Upper lobe of right lung (tissue), 1 donor: ENCODE measurements around the gene CLIP3. TPM values are rescaled to one million over a fixed set of nuclear protein-coding genes. Genes with fewer than 3 reads are reported as not detected.

ENCODE experiments used
- ATAC-seq: fragments of 200-7000 bp; cut with Tn5 transposase; one replicate; pipeline ENCODE4 v1.9.1; 2020; ENCODE audit warnings: mild to moderate bottlenecking, moderate library complexity
- DNase-seq: peaks from one replicate; pipeline ENCODE4 v3.0.0-alpha.2; 2020
- H3K27ac ChIP-seq: fragments of 200-600 bp; one replicate; pipeline ENCODE4 v1.8.0; 2022
- H3K27me3 ChIP-seq: fragments of 200-600 bp; one replicate; pipeline ENCODE4 v1.8.0; 2022; ENCODE audit warnings: mild to moderate bottlenecking
- H3K36me3 ChIP-seq: fragments of 200-600 bp; one replicate; pipeline ENCODE4 v1.8.0; 2022
- H3K4me1 ChIP-seq: fragments of 200-600 bp; one replicate; pipeline ENCODE4 v1.8.0; 2022
- H3K4me3 ChIP-seq: fragments of 200-600 bp; one replicate; pipeline ENCODE4 v1.8.0; 2022; ENCODE audit warnings: mild to moderate bottlenecking
- H3K9me3 ChIP-seq: fragments of 200-600 bp; one replicate; pipeline ENCODE4 v1.8.0; 2022
- intact Hi-C: fragments of 100-400 bp; cut with DNase I; formaldehyde crosslinking; loops from one replicate; pipeline ENCODE4 v1.11.0; 2022
- total RNA-seq: library from RNA; stranded (reverse); fragmentation: NEBNext Ultra II Directional; extraction: Animal tissue kit (Norgen Biotek cat#: 25700); gene quantifications from one replicate; pipeline ENCODE4 v1.2.1, GENCODE V29; 2021
- TF ChIP-seq, protein P1 (sequence below): fragments of 200-600 bp; IDR thresholded peaks from one replicate; pipeline ENCODE4 v1.8.0; 2022; ENCODE audit warnings: antibody characterized with exemption
- donor health status: DM: no; HTN: yes; CAD: no; lungs with severe emphysema.

CLIP3 gene
- total RNA-seq, 1 donor from 2014 or later = 10.5 TPM

DNA sequence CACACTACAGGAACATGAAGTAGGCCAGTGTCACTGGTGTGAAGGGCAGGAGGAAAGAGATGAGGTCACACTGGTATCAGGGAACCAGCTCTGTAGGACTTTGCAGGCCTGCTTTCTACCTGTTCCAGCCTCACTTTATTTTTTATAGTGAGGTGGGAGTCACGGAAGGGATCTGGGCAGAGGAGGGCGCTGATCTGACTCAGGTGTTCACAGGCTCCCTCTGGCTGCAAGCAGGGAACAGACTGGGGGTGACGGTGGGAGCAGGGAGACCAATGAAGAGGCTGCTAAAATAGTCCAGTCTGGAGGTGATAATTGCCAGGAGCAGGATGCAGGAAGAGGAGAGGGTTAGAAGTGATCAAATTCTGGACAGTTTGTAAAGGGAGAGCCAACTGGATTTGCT is 18.6 kb upstream of the CLIP3 start:
- intact Hi-C loops = no loop called here
- DNase-seq (no peak), ATAC-seq (no peak)
- Histone ChIP-seq H3K4me1 (peaks cover 5% of the 10 kb centered on the region), H3K36me3 (no peaks in the 10 kb centered on the region), H3K9me3 (no peaks in the 10 kb centered on the region), H3K27ac (no peak overlapping the region), H3K27me3 (no peaks in the 10 kb centered on the region), H3K4me3 (no peak overlapping the region)
- TF ChIP-seq, protein P1, sequence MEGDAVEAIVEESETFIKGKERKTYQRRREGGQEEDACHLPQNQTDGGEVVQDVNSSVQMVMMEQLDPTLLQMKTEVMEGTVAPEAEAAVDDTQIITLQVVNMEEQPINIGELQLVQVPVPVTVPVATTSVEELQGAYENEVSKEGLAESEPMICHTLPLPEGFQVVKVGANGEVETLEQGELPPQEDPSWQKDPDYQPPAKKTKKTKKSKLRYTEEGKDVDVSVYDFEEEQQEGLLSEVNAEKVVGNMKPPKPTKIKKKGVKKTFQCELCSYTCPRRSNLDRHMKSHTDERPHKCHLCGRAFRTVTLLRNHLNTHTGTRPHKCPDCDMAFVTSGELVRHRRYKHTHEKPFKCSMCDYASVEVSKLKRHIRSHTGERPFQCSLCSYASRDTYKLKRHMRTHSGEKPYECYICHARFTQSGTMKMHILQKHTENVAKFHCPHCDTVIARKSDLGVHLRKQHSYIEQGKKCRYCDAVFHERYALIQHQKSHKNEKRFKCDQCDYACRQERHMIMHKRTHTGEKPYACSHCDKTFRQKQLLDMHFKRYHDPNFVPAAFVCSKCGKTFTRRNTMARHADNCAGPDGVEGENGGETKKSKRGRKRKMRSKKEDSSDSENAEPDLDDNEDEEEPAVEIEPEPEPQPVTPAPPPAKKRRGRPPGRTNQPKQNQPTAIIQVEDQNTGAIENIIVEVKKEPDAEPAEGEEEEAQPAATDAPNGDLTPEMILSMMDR = no peak

DNA sequence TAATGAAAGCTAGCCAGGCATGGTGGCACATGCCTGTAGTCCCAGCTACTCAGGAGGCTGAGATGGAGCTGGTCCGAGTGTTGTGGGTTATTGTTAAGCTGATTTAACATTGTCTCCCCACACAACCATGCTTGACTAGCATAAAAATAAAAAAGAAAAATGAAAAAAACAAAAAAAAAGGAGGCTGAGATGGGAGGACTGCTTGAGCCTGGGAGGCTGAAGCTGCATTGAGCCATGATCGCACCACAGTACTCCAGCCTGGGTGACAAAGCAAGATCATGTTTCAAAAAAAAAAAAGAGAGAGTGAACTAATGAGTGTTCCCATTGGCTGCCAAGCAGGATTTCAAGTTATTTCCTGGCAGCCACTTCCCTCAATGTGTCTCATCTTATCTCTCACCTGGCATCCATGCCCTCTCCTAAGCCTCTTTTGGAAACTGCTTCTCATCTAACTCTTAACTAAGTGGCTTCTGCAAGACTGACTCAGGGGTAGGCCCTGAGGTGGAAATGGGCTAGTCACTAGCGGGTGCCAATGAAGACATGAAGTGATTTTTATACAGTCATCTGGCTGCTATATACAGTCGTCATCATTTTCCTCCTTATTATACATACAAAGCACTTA is 16.5 kb upstream of the CLIP3 start:
- Histone ChIP-seq H3K4me3 (no peak overlapping the region), H3K36me3 (no peaks in the 10 kb centered on the region), H3K9me3 (no peaks in the 10 kb centered on the region), H3K27me3 (no peaks in the 10 kb centered on the region), H3K27ac (no peak overlapping the region), H3K4me1 (no peaks in the 10 kb centered on the region)
- DNase-seq = no peak
- intact Hi-C loops = no loop called here
- no peak for ATAC-seq
- TF ChIP-seq, protein P1 = no peak

DNA sequence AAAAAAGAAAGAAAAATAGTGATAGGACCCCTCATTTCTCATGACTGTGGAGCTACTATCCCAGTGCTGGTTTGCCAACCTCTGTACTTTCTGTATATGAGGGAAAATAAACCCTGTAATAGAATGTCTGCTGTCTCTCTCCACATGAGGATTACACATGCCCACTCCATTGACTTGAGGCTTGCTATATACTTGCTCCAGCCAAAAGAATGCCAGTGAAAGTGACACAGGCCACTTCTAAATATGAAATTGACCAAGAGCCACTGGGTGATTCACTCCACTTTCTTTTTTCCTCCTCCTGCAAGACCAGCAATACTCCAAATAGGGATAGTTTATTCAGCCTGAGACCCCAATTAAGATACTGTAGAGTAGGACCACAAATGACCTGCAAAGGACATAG is 15.2 kb upstream of the CLIP3 start:
- H3K27me3 ChIP-seq = no peaks in the 10 kb centered on the region
- TF ChIP-seq, protein P1 = no peak
- intact Hi-C loops = no loop called here
- H3K9me3 ChIP-seq = no peaks in the 10 kb centered on the region
- no peaks in the 10 kb centered on the region for H3K4me1 ChIP-seq
- no peak overlapping the region for H3K27ac ChIP-seq
- H3K4me3 ChIP-seq = no peak overlapping the region
- DNase-seq (no peak), ATAC-seq (no peak)
- H3K36me3 ChIP-seq = no peaks in the 10 kb centered on the region

DNA sequence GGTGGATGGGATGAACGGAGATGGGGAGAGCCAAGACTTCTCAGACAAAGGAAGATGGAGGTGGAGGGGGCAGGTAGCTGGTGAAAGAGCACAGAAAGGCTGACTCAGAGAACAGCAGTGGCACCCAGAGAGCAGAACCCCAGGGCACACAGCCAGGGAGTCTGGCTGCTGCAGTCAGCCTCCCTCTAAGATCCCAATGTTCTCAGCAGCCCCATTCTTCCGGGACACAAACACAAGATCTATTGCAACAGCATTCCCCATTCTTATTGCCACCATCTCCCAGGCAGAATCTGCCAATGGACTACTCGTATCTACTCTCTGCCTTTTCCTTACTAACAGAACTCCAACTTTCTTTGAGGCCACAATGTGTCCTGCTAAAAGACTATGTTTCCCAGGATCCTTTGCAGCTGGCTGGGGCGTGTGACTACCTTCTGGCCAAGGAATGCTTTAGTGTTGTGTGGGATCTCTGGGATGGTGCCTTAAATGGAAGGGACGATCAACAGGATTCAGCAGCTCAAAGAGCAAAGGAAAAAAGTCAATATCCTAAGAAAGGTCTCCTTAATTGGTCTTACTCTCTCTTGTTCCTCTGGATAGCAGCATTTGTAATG is 13.9 kb upstream of the CLIP3 start:
- no peak for DNase-seq
- H3K27me3 ChIP-seq = no peaks in the 10 kb centered on the region
- no peaks in the 10 kb centered on the region for H3K9me3 ChIP-seq
- H3K4me3 ChIP-seq = no peak overlapping the region
- H3K4me1 ChIP-seq = no peaks in the 10 kb centered on the region
- intact Hi-C loops = no loop called here
- no peaks in the 10 kb centered on the region for H3K36me3 ChIP-seq
- no peak overlapping the region for H3K27ac ChIP-seq
- TF ChIP-seq, protein P1 = no peak
- ATAC-seq = no peak

DNA sequence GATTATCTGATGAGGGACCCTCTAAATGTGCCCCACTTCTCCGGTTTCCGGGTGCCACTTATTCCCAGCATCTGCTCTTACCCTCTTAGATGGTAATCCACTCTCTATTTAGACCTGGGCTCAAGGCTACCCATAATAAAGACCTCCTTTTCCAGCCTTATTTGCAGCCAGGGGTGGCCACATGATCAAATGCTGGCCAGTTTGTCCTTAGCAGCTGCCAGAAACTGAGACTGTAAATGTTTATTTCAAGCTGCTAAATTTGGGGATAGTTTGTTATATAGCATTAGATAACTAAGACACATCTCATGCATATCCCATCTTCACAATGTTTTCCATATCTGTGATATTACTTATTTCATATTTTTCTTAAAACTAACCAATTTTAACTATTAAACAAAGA is 11.3 kb upstream of the CLIP3 start:
- TF ChIP-seq, protein P1 = no peak

More for the DNA sequence above, 11.3 kb upstream of the CLIP3 start:
- Histone ChIP-seq H3K4me1 (no peaks in the 10 kb centered on the region), H3K36me3 (no peaks in the 10 kb centered on the region), H3K4me3 (no peak overlapping the region), H3K27ac (no peak overlapping the region), H3K27me3 (no peaks in the 10 kb centered on the region), H3K9me3 (no peaks in the 10 kb centered on the region)
- intact Hi-C loops = no loop called here
- DNase-seq = no peak
- no peak for ATAC-seq
